Activated T-cell treated with anti-CD3 and anti-CD28 coated beads, Interleukin-2, amount 50 U/mL, for 4 hours (primary cell): ENCODE data around the gene DGKH. TPM values are rescaled to one million over a fixed set of nuclear protein-coding genes. Genes with fewer than 3 reads are reported as not detected.
"Not testable (repeated sequence)": the region's sequence is repeated elsewhere in the genome, so short reads cannot be mapped to it uniquely, and the experiment has no call there.

Experiments used
- ATAC-seq, 2 donors: fragments of 200-7000 bp; cut with Tn5 transposase; one replicate each; pipeline ENCODE4 v1.10.0; 2021
- DNase-seq: peaks from one replicate; pipeline ENCODE4 v3.0.0-alpha.2; 2020
- H3K27me3 Mint-ChIP-seq: one replicate; pipeline ENCODE4 v1.8.0; 2021; ENCODE audit warnings: low read depth, mixed read lengths
- H3K36me3 Mint-ChIP-seq: one replicate; pipeline ENCODE4 v1.8.0; 2022; ENCODE audit warnings: mixed read lengths; ENCODE audit not compliant: insufficient read depth
- H3K4me1 Mint-ChIP-seq: one replicate; pipeline ENCODE4 v1.8.0; 2021; ENCODE audit warnings: low read depth, mixed read lengths
- H3K4me3 Mint-ChIP-seq: one replicate; pipeline ENCODE4 v1.8.0; 2021; ENCODE audit warnings: mild to moderate bottlenecking, moderate library complexity, mixed read lengths
- H3K9me3 Mint-ChIP-seq: one replicate; pipeline ENCODE4 v1.8.0; 2021; ENCODE audit warnings: mixed read lengths
- total RNA-seq, 3 donors: library from RNA; stranded (reverse); gene quantifications; one replicate each; pipeline ENCODE4 v1.2.1, GENCODE V29; 2021

The DGKH gene
- total RNA-seq, 3 donors from 2014 or later: 5.1 to 5.7 (median 5.6) TPM

DNA sequence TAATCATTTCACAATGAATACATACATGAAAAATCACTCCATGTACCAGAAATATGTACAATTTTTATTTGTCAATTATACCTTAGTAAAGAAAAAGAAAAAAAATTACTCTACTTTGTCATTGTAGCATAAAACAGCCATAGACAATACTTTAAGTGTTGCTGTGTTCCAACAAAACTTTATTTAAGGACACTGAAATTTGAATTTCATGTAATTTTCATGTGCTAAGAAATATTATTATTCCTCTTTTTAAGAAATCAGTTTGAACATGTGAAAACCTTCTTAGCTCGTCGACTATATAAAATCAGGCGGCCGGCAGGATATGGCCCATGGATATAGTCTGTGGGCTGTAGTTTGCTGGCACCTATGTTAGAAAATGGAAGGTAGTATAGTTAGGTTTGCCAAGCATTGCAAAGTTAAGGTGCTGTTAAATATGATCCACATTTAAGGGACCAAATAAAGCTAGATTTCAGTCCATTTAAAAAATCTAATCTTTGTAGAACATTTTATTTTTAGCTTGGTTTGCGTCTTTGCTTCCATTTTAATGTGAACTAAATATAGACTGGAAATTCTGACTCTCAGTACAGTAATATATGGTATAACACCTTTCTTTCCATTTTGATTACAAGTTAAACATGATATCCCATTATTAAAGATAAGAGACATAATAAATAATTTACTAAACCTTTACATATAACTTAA is 6.5 kb downstream of the DGKH start:
- Mint-ChIP-seq H3K27me3 (no peaks in the 10 kb centered on the region), H3K36me3 (peaks cover 4% of the 10 kb centered on the region), H3K4me3 (no peak overlapping the region), H3K4me1 (peaks cover 18% of the 10 kb centered on the region), H3K9me3 (peaks cover 4% of the 10 kb centered on the region)
- DNase-seq (no peak), ATAC-seq (peak in 1 of 2 donors; percentile 38)

DNA sequence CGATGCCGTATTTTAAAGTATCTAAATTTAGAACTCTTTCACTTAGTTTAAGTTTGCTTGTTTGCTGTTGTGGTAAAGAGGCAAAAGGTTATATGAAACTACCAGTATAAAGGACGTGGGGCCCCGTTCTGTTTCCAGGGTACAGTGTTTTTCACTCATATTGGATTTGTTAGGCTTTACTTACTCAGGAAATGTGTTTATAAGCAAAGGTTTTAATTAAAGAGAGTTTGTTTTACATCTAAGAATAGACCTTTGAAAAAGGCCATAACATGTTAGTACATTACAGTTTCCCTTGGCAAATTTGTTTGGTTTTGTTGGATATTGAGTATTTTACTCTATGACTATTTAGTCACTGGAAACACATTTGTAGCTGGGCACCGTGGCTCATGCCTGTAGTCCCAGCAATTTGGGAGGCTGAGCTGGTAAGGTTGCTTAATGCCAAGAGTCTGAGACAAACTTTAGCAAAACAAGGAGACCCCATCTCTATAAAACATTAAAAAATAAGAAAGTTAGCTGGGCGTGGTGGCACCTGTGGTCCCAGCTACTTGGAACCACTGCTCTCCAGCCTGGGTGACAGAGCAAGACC is 7.1 kb downstream of the DGKH start:
- ATAC-seq: peak in 1 of 2 donors; percentile 43
- no peak overlapping the region for H3K4me3 Mint-ChIP-seq
- no peaks in the 10 kb centered on the region for H3K27me3 Mint-ChIP-seq
- peaks cover 18% of the 10 kb centered on the region for H3K4me1 Mint-ChIP-seq
- peaks cover 4% of the 10 kb centered on the region for H3K36me3 Mint-ChIP-seq
- no peak for DNase-seq
- peaks cover 4% of the 10 kb centered on the region for H3K9me3 Mint-ChIP-seq

- Mint-ChIP-seq H3K9me3 (peaks cover 4% of the 10 kb centered on the region), H3K4me1 (peaks cover 18% of the 10 kb centered on the region), H3K27me3 (no peaks in the 10 kb centered on the region), H3K4me3 (no peak overlapping the region), H3K36me3 (peaks cover 4% of the 10 kb centered on the region)
- DNase-seq (no peak), ATAC-seq (no peak)
Measured at GRCh38 chr13:42056146-42056545, 7.7 kb downstream of the DGKH start.

- H3K4me1 Mint-ChIP-seq: peaks cover 18% of the 10 kb centered on the region
- H3K4me3 Mint-ChIP-seq: peak overlapping the region; percentile 29
- no peak for ATAC-seq
- H3K27me3 Mint-ChIP-seq: no peaks in the 10 kb centered on the region
- DNase-seq: no peak
- H3K9me3 Mint-ChIP-seq: peaks cover 4% of the 10 kb centered on the region
- peaks cover 7% of the 10 kb centered on the region for H3K36me3 Mint-ChIP-seq
Measured at GRCh38 chr13:42056583-42056982, 8.1 kb downstream of the DGKH start.

DNA sequence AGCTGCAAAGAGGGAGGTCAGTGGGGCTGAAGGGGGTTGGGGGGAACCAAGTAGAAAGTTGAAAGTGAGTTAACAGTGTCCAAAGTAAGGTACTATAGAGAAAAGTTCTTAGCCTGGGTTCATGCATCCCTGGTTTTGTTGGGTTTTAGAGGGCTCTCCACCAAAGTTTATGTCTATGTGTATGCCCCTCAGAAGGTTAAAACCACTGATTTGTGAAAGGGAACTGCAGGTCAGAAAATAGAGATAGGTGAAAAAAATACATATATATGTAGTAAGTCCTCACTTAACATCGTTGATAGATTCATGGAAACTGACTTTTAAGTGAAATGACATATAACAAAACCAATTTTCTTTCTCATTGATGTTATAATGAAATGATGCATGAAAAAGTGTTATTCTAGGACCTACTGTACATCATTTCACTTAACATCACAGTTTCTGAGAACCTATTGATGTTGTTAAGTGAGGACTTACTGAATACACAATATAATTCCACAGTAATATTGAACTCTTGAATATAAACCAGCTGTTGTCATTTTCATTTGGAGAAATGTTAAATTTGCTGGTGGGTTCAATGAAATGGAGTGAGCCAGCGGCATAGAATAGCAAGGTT is 9.6 kb downstream of the DGKH start:
- Mint-ChIP-seq H3K9me3 (peaks cover 4% of the 10 kb centered on the region), H3K4me3 (no peak overlapping the region), H3K36me3 (peaks cover 9% of the 10 kb centered on the region), H3K27me3 (no peaks in the 10 kb centered on the region), H3K4me1 (peaks cover 14% of the 10 kb centered on the region)
- no peak for DNase-seq
- ATAC-seq: peak in 1 of 2 donors; percentile 50

GRCh38 chr13:42061943-42062342 is 13.5 kb downstream of the DGKH start:
- peaks cover 4% of the 10 kb centered on the region for H3K9me3 Mint-ChIP-seq
- no peak for DNase-seq
- no peaks in the 10 kb centered on the region for H3K27me3 Mint-ChIP-seq
- H3K4me3 Mint-ChIP-seq: no peak overlapping the region
- peaks cover 19% of the 10 kb centered on the region for H3K36me3 Mint-ChIP-seq
- no peak for ATAC-seq
- H3K4me1 Mint-ChIP-seq: peaks cover 7% of the 10 kb centered on the region

DNA sequence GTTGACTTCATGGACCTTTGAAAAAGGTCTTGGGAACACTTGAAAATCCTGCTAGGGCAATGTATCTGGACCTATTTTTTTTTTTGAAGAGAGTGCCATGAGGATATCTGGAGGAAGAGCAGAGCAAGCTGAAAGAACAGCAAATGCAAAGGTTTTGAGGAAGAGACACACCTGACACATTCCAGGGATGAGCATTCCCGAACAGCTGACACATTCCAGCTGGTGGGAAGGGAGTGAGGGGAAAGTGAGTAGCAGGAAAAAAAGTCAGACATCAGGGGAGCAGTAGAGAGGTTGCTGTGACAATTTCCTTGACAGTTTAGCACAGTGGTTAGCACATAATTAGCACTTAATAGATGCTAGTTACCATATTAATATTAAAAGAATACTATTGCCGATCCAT is 14.7 kb downstream of the DGKH start:
- DNase-seq (no peak), ATAC-seq (no peak)
- Mint-ChIP-seq H3K36me3 (peaks cover 17% of the 10 kb centered on the region), H3K27me3 (no peaks in the 10 kb centered on the region), H3K4me3 (no peak overlapping the region), H3K9me3 (peaks cover 4% of the 10 kb centered on the region), H3K4me1 (peaks cover 2% of the 10 kb centered on the region)

DNA sequence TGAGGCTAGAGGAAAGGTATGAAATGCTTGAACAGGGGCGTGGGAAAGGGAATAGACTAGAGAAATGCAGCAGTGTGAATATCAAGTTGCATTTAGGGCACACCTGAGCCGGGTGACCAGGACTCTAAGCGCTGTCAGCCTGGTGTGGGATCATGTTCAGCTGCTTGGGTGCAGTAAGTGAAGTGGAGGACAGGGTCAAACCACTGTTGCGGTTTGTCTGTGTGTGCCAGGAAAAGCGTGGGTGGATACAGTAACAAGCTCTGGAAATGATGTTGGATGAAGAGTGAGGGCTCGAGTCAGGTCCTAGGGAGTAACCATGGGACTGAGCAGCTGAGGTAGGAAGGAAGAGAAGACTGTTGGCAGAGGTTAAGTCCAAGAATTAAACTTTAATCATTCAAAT is 15.8 kb downstream of the DGKH start:
- Mint-ChIP-seq H3K27me3 (no peaks in the 10 kb centered on the region), H3K9me3 (no peaks in the 10 kb centered on the region), H3K36me3 (peaks cover 17% of the 10 kb centered on the region), H3K4me1 (peaks cover 2% of the 10 kb centered on the region), H3K4me3 (no peak overlapping the region)
- no peak for ATAC-seq
- no peak for DNase-seq

DNA sequence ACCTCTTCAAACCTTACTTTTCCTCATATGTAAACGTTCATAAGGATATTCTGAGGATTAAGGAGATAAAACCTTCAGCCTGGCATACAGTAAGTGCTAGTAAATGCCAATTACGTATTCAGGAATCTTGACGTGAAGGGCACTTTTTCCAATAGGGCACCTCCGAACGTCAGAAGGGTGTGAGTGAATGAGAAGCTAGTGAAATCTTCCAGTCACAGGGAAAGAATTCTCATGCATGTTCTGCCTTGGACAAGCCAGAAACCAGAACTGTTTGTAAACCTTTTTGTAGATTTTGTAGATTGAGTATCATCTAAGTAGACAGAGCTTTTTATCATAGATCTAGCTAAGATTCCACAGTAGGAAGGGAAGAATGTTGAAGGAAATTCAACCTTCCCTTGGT is 16.5 kb downstream of the DGKH start:
- Mint-ChIP-seq H3K4me3 (no peak overlapping the region), H3K4me1 (peaks cover 2% of the 10 kb centered on the region), H3K27me3 (no peaks in the 10 kb centered on the region), H3K36me3 (peaks cover 15% of the 10 kb centered on the region), H3K9me3 (no peaks in the 10 kb centered on the region)
- ATAC-seq (no peak), DNase-seq (no peak)

DNA sequence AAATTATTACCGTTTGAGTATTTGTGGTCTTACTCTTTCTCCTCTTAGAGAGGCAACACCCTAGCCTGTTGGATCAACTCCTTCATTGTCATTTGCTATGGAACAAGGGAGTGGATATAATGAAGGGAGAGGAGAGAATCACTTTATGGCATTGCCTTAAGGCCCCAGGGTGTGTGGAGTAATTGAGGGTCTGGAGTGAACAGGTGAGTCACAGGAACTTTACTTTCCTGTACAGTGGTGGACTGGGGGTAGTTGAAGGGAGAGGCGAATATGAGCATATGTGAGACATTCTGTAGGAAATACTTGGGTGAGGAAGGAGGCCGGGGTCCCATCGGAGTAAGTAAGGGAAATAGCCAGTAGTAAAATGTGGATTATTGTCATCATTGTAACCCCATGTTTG is 17.0 kb downstream of the DGKH start:
- peaks cover 15% of the 10 kb centered on the region for H3K36me3 Mint-ChIP-seq
- H3K4me1 Mint-ChIP-seq: peaks cover 2% of the 10 kb centered on the region
- H3K9me3 Mint-ChIP-seq: no peaks in the 10 kb centered on the region
- DNase-seq: no peak
- no peak overlapping the region for H3K4me3 Mint-ChIP-seq
- ATAC-seq: no peak
- H3K27me3 Mint-ChIP-seq: no peaks in the 10 kb centered on the region

GRCh38 chr13:42066542-42066941 is 18.1 kb downstream of the DGKH start:
- no peak for ATAC-seq
- Mint-ChIP-seq H3K4me1 (peaks cover 11% of the 10 kb centered on the region), H3K27me3 (no peaks in the 10 kb centered on the region), H3K4me3 (no peak overlapping the region), H3K9me3 (no peaks in the 10 kb centered on the region), H3K36me3 (peaks cover 12% of the 10 kb centered on the region)
- no peak for DNase-seq

GRCh38 chr13:42068886-42069285 is 20.4 kb downstream of the DGKH start:
- no peak for DNase-seq
- peaks cover 21% of the 10 kb centered on the region for H3K4me1 Mint-ChIP-seq
- no peaks in the 10 kb centered on the region for H3K9me3 Mint-ChIP-seq
- no peak for ATAC-seq
- no peak overlapping the region for H3K4me3 Mint-ChIP-seq
- peaks cover 10% of the 10 kb centered on the region for H3K36me3 Mint-ChIP-seq
- no peaks in the 10 kb centered on the region for H3K27me3 Mint-ChIP-seq

DNA sequence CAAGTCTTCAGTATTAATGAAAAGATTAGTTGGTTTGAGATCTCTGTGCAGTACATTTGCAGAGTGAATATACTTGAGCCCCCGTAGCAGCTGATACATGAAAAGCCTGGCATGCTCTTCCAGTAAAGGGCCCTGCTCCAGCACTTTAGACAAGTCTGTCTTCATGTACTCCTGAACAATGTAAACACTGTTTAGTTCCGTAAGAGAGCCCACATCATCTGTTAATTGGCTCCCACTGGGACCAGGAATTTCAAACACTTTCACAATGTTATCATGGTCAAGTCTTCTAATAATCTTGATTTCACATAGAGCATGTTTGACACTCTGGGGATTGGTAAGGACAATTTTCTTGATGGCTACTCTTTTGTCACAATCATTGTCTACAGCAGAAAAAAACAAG is 22.2 kb downstream of the DGKH start:
- ATAC-seq, H3K9me3 Mint-ChIP-seq, H3K27me3 Mint-ChIP-seq, H3K4me3 Mint-ChIP-seq, H3K36me3 Mint-ChIP-seq, DNase-seq: not testable (repeated sequence)
- peaks cover 20% of the 10 kb centered on the region for H3K4me1 Mint-ChIP-seq

DNA sequence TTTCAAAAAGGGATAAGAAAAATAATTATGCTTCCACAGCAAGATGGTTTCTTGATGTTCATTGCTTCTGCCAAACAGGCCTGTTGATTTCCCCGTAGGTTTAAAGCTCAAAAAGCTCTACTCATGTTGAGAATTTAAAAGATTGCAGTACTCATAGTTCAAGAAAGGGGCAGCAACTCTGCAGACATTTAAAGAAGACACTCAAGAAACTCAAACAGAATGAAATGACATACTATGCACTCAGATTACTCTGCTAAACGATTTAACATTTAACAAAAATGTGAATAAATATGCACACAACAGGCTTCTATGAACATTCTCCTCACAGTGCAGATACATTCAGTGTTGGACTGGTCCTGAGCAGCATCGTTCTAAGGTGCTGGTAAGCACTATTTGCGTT is 22.7 kb downstream of the DGKH start:
- not testable (repeated sequence) for H3K9me3 Mint-ChIP-seq, H3K4me3 Mint-ChIP-seq, H3K27me3 Mint-ChIP-seq, ATAC-seq, H3K36me3 Mint-ChIP-seq, DNase-seq
- H3K4me1 Mint-ChIP-seq: peaks cover 22% of the 10 kb centered on the region
